Neural cell (in vitro differentiated cells): ENCODE measurements around the gene SMIM26.

ENCODE experiments used
- EP300 ChIP-seq: fragments of 450-650 bp; conservative IDR thresholded peaks from 2 replicates; pipeline ENCODE4 v1.6.1; 2014; ENCODE audit warnings: antibody characterized with exemption, mild to moderate bottlenecking, moderate library complexity; ENCODE audit not compliant: poor library complexity, severe bottlenecking
- EZH2 ChIP-seq: fragments of 200-600, 300-800 bp; shearing (Covaris generic), sonication (generic); IDR thresholded peaks from 2 replicates; pipeline ENCODE4 v1.6.1; 2014; ENCODE audit warnings: antibody characterized with exemption, low read length, borderline replicate concordance, mild to moderate bottlenecking; ENCODE audit not compliant: insufficient read depth, poor library complexity, severe bottlenecking
- MXI1 ChIP-seq: fragments of 450-650 bp; conservative IDR thresholded peaks from 2 replicates; pipeline ENCODE4 v1.6.1; 2014; ENCODE audit warnings: antibody characterized with exemption, mild to moderate bottlenecking; ENCODE audit not compliant: poor library complexity, severe bottlenecking
- POLR2AphosphoS5 ChIP-seq: IDR thresholded peaks from 2 replicates; pipeline ENCODE4 v1.6.1; 2012
- RAD21 ChIP-seq: fragments of 450-650 bp; conservative IDR thresholded peaks from 2 replicates; pipeline ENCODE4 v1.6.1; 2014; ENCODE audit warnings: antibody characterized with exemption, mild to moderate bottlenecking, moderate library complexity
- SMC3 ChIP-seq: fragments of 450-650 bp; conservative IDR thresholded peaks from 2 replicates; pipeline ENCODE4 v1.6.1; 2014; ENCODE audit warnings: antibody characterized with exemption, mild to moderate bottlenecking, moderate library complexity; ENCODE audit not compliant: poor library complexity
- TAF1 ChIP-seq: IDR thresholded peaks from 2 replicates; pipeline ENCODE4 v1.6.1; 2012; ENCODE audit warnings: low read depth
- TF ChIP-seq, protein P1 (sequence below): fragments of 450-650 bp; IDR thresholded peaks from 2 replicates; pipeline ENCODE4 v1.5.1; 2014; ENCODE audit warnings: antibody characterized with exemption, mild to moderate bottlenecking, moderate library complexity; ENCODE audit not compliant: poor library complexity, severe bottlenecking
- TF ChIP-seq, protein P2 (sequence below): IDR thresholded peaks from 2 replicates; pipeline ENCODE4 v1.6.1; 2012; ENCODE audit warnings: borderline replicate concordance

GRCh38 chr20:18524646-18525045 is 42.6 kb upstream of the SMIM26 start:
- TF ChIP-seq, protein P1, sequence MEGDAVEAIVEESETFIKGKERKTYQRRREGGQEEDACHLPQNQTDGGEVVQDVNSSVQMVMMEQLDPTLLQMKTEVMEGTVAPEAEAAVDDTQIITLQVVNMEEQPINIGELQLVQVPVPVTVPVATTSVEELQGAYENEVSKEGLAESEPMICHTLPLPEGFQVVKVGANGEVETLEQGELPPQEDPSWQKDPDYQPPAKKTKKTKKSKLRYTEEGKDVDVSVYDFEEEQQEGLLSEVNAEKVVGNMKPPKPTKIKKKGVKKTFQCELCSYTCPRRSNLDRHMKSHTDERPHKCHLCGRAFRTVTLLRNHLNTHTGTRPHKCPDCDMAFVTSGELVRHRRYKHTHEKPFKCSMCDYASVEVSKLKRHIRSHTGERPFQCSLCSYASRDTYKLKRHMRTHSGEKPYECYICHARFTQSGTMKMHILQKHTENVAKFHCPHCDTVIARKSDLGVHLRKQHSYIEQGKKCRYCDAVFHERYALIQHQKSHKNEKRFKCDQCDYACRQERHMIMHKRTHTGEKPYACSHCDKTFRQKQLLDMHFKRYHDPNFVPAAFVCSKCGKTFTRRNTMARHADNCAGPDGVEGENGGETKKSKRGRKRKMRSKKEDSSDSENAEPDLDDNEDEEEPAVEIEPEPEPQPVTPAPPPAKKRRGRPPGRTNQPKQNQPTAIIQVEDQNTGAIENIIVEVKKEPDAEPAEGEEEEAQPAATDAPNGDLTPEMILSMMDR: no peak
- TF ChIP-seq EZH2: no peak
- no peak for TF ChIP-seq POLR2AphosphoS5
- TF ChIP-seq MXI1: no peak
- TF ChIP-seq SMC3: no peak
- TF ChIP-seq TAF1: no peak
- no peak for TF ChIP-seq RAD21
- TF ChIP-seq, protein P2, sequence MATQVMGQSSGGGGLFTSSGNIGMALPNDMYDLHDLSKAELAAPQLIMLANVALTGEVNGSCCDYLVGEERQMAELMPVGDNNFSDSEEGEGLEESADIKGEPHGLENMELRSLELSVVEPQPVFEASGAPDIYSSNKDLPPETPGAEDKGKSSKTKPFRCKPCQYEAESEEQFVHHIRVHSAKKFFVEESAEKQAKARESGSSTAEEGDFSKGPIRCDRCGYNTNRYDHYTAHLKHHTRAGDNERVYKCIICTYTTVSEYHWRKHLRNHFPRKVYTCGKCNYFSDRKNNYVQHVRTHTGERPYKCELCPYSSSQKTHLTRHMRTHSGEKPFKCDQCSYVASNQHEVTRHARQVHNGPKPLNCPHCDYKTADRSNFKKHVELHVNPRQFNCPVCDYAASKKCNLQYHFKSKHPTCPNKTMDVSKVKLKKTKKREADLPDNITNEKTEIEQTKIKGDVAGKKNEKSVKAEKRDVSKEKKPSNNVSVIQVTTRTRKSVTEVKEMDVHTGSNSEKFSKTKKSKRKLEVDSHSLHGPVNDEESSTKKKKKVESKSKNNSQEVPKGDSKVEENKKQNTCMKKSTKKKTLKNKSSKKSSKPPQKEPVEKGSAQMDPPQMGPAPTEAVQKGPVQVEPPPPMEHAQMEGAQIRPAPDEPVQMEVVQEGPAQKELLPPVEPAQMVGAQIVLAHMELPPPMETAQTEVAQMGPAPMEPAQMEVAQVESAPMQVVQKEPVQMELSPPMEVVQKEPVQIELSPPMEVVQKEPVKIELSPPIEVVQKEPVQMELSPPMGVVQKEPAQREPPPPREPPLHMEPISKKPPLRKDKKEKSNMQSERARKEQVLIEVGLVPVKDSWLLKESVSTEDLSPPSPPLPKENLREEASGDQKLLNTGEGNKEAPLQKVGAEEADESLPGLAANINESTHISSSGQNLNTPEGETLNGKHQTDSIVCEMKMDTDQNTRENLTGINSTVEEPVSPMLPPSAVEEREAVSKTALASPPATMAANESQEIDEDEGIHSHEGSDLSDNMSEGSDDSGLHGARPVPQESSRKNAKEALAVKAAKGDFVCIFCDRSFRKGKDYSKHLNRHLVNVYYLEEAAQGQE: no peak
- no peak for TF ChIP-seq EP300
